Measurements from ENCODE around the gene DUX4.
"Not testable (repeated sequence)": the region's sequence is repeated elsewhere in the genome, so short reads cannot be mapped to it uniquely, and the experiment has no call there.

The DUX4 gene

GRCh38 chr4:190173428-190173827, at the start of gene DUX4:
TSS of gene DUX4 (plus strand) at chr4:190173774. CDS start at chr4:190173774, 0 bp downstream.
- not testable (repeated sequence) for DNase-seq (ENCODE audit: extremely low read depth in 1 of 2, low read depth in 1 of 2)

DNA sequence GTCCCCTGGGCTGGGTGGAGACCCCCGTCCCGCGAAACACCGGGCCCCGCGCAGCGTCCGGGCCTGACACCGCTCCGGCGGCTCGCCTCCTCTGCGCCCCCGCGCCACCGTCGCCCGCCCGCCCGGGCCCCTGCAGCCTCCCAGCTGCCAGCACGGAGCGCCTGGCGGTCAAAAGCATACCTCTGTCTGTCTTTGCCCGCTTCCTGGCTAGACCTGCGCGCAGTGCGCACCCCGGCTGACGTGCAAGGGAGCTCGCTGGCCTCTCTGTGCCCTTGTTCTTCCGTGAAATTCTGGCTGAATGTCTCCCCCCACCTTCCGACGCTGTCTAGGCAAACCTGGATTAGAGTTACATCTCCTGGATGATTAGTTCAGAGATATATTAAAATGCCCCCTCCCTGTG, 1.9 kb downstream of the DUX4 start:
- DNase-seq (ENCODE audit: extremely low read depth in 1 of 2, low read depth in 1 of 2), result not testable (repeated sequence)

DNA sequence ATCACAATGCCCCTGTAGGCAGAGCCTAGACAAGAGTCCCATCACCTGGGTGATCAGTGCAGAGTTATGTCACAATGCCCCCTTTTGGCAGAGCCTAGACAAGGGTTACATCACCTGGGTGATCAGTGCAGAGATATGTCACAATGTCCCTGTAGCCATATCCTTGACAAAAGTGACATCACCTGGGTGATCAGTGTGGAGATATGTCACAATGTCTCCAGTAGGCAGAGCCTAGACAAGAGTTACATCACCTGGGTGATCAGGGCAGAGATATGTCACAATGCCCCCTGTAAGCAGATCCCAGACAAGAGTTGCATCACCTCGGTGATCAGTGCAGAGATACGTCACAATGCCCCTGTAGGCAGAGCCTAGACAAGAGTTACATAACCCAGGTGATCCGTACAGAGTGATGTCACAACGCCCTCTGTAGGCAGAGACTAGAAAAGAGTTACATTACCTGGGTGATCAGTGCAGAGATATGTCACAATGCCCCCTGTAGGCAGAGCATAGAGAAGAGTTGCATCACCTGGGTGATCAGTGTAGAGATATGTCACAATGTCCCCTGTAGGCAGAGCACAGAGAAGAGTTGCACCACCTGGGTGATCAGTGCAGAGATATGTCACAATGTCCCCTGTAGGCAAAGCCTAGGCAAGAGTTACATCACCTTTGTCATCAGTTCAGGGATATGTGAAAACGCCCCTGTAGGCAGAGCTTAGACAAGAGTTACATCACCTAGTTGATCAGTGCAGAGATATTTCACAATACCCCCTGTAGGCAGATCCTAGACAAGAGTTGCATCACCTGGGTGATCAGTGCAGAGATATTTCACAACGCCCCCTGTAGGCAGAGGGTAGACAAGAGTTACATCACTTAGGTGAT, 4.4 kb downstream of the DUX4 start:
- not testable (repeated sequence) for DNase-seq (ENCODE audit: extremely low read depth in 1 of 2, low read depth in 1 of 2)

GRCh38 chr4:190178606-190178990, 5.0 kb downstream of the DUX4 start:
- not testable (repeated sequence) for DNase-seq (ENCODE audit: extremely low read depth in 1 of 2, low read depth in 1 of 2)

GRCh38 chr4:190179030-190179739, 5.6 kb downstream of the DUX4 start:
- not testable (repeated sequence) for DNase-seq (ENCODE audit: extremely low read depth in 1 of 2, low read depth in 1 of 2)

DNA sequence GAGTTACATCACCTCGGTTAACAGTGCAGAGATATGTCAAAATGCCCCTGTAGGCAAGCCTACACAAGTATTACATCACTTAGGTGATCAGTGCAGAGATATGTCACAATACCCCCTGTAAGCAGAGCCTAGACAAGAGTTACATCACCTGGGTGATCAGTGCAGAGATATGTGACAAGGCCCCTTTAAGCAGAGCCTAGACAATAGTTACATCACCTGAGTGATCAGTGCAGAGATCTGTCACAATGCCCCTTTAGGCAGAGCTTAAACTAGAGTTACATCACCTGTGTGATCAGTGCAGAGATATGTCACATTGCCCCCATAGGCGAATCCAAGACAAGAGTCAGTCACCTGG, 6.1 kb downstream of the DUX4 start:
- not testable (repeated sequence) for DNase-seq (ENCODE audit: extremely low read depth in 1 of 2, low read depth in 1 of 2)

GRCh38 chr4:190180947-190181346, 7.4 kb downstream of the DUX4 start:
- DNase-seq (ENCODE audit: extremely low read depth in 1 of 2, low read depth in 1 of 2), result not testable (repeated sequence)

DNA sequence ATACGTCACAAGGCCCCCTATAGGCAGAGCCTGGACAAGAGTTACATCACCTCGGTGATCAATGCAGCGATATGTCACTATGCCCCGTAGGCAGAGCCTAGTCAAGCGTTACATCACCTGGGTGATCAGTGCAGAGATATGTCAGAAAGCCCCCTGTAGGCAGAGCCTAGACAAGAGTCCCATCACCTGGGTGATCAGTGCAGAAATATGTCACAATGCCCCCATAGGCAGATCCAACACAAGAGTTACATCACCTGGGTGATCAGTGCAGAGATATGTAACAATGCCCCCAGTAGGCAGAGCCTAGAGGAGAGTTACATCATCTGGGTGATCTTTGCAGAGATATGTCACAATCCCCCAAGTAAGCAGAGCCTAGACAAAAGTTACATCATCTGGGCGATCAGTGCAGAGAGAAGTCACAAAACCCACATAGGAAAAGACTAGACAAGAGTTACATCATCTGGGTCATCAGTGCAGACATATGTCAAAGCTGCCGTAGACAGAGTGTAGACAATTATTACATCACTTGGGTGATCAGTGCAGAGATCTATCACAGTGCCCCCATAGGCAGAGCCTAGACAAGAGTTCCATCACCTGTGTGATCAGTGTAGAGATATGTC, 8.0 kb downstream of the DUX4 start:
- DNase-seq (ENCODE audit: extremely low read depth in 1 of 2, low read depth in 1 of 2), result not testable (repeated sequence)

GRCh38 chr4:190203510-190203909, 29.9 kb downstream of the DUX4 start:
- not testable (repeated sequence) for DNase-seq (ENCODE audit: extremely low read depth in 1 of 2, low read depth in 1 of 2)
